HEK293T (cell line): ENCODE measurements around the gene BTN3A1.

Experiments used
- CTCF ChIA-PET: fragments of 350-600 bp; formaldehyde crosslinking; extraction: SDS; loops from one replicate; lab custom pipeline; 2021; ENCODE audit warnings: antibody characterized with exemption, inconsistent platforms; lab: Yijun Ruan, JAX
- POLR2A ChIA-PET: fragments of 350-600 bp; formaldehyde crosslinking; extraction: SDS; loops from one replicate; lab custom pipeline; 2020; ENCODE audit warnings: antibody characterized with exemption, inconsistent platforms; lab: Yijun Ruan, JAX
- DNase-seq: peaks from one replicate; pipeline ENCODE4 v3.0.0; 2012; ENCODE audit warnings: mixed read lengths; ENCODE audit errors: extremely low spot score
- ARNT ChIP-seq: fragments of 450-650 bp; IDR thresholded peaks from 2 replicates; pipeline ENCODE4 v1.6.1; 2017; ENCODE audit warnings: mild to moderate bottlenecking
- BHLHE40 ChIP-seq: fragments of 450-650 bp; IDR thresholded peaks from 2 replicates; pipeline ENCODE4 v1.6.1; 2016; ENCODE audit warnings: mild to moderate bottlenecking, moderate library complexity, borderline replicate concordance
- CTBP1 ChIP-seq: fragments of 450-650 bp; IDR thresholded peaks from 2 replicates; pipeline ENCODE4 v1.6.1; 2016; ENCODE audit warnings: borderline replicate concordance
- ELF4 ChIP-seq: fragments of 450-650 bp; IDR thresholded peaks from 2 replicates; pipeline ENCODE4 v1.6.1; 2017; ENCODE audit warnings: antibody characterized with exemption
- FOXA1 ChIP-seq: fragments of 450-650 bp; IDR thresholded peaks from 2 replicates; pipeline ENCODE4 v1.6.1; 2016; ENCODE audit warnings: mild to moderate bottlenecking
- FOXK2 ChIP-seq: fragments of 450-650 bp; IDR thresholded peaks from 2 replicates; pipeline ENCODE4 v1.6.1; 2016; ENCODE audit warnings: mild to moderate bottlenecking
- FOXM1 ChIP-seq: fragments of 450-650 bp; IDR thresholded peaks from 2 replicates; pipeline ENCODE4 v1.6.1; 2017; ENCODE audit warnings: mild to moderate bottlenecking, borderline replicate concordance
- HDGF ChIP-seq: fragments of 450-650 bp; IDR thresholded peaks from 2 replicates; pipeline ENCODE4 v1.6.1; 2017; ENCODE audit warnings: antibody characterized with exemption, borderline replicate concordance
- L3MBTL2 ChIP-seq: fragments of 450-650 bp; conservative IDR thresholded peaks from 2 replicates; pipeline ENCODE4 v1.6.1; 2016; ENCODE audit warnings: mild to moderate bottlenecking
- LEF1 ChIP-seq: fragments of 450-650 bp; IDR thresholded peaks from 2 replicates; pipeline ENCODE4 v1.6.1; 2017; ENCODE audit warnings: mild to moderate bottlenecking, borderline replicate concordance
- NFRKB ChIP-seq: fragments of 450-650 bp; IDR thresholded peaks from 2 replicates; pipeline ENCODE4 v1.6.1; 2016; ENCODE audit warnings: mild to moderate bottlenecking, moderate library complexity
- PKNOX1 ChIP-seq: fragments of 450-650 bp; IDR thresholded peaks from 2 replicates; pipeline ENCODE4 v1.6.1; 2016
- SP1 ChIP-seq: fragments of 450-650 bp; IDR thresholded peaks from 2 replicates; pipeline ENCODE4 v1.6.1; 2017
- SUZ12 ChIP-seq: fragments of 450-650 bp; IDR thresholded peaks from 2 replicates; pipeline ENCODE4 v1.6.1; 2016; ENCODE audit warnings: mild to moderate bottlenecking
- TARDBP ChIP-seq: fragments of 450-650 bp; IDR thresholded peaks from 2 replicates; pipeline ENCODE4 v1.6.1; 2016
- ZNF384 ChIP-seq: fragments of 450-650 bp; IDR thresholded peaks from 2 replicates; pipeline ENCODE4 v1.6.1; 2016

Gene BTN3A1

GRCh38 chr6:26401389-26401986 lies 587 bp upstream of the BTN3A1 start:
- CTCF ChIA-PET: no interaction called here
- no peak for DNase-seq
- POLR2A ChIA-PET: no interaction called here
- TF ChIP-seq SP1: no peak
- TF ChIP-seq FOXM1: no peak
- TF ChIP-seq HDGF: no peak
- TF ChIP-seq CTBP1: no peak
- TF ChIP-seq SUZ12: no peak
- TF ChIP-seq NFRKB: no peak
- no peak for TF ChIP-seq LEF1

- ChIA-PET CTCF (no interaction called here), POLR2A (no interaction called here)
- TF ChIP-seq PKNOX1 (no peak), CTBP1 (no peak), L3MBTL2 (no peak), TARDBP (no peak), LEF1 (no peak), FOXK2 (no peak), BHLHE40 (no peak), NFRKB (no peak), SUZ12 (no peak), FOXM1 (no peak), ZNF384 (no peak), ELF4 (no peak)
- DNase-seq: no peak
Observed at GRCh38 chr6:26403893-26404292, 1.8 kb downstream of the BTN3A1 start.

GRCh38 chr6:26404546-26404945 lies 2.5 kb downstream of the BTN3A1 start:
- TF ChIP-seq ARNT (no peak), SP1 (no peak), L3MBTL2 (no peak), CTBP1 (no peak), LEF1 (no peak), NFRKB (no peak)
- ChIA-PET CTCF (no interaction called here), POLR2A (no interaction called here)
- DNase-seq: no peak

- TF ChIP-seq FOXA1 (no peak), ZNF384 (no peak), SP1 (no peak), L3MBTL2 (no peak), FOXM1 (no peak), HDGF (no peak), PKNOX1 (no peak), FOXK2 (no peak), CTBP1 (no peak), BHLHE40 (no peak), SUZ12 (no peak), ELF4 (no peak)
- POLR2A ChIA-PET: no interaction called here
- DNase-seq: no peak
- CTCF ChIA-PET: no interaction called here
Observed at GRCh38 chr6:26408828-26409730, 7.0 kb downstream of the BTN3A1 start.

- no peak for DNase-seq
- CTCF ChIA-PET: no interaction called here
- POLR2A ChIA-PET: no interaction called here
- no peak for TF ChIP-seq ARNT
- TF ChIP-seq SUZ12: no peak
- TF ChIP-seq TARDBP: no peak
- TF ChIP-seq NFRKB: no peak
- TF ChIP-seq L3MBTL2: no peak
- no peak for TF ChIP-seq FOXM1
- no peak for TF ChIP-seq FOXA1
- no peak for TF ChIP-seq CTBP1
- no peak for TF ChIP-seq ZNF384
- TF ChIP-seq LEF1: no peak
- no peak for TF ChIP-seq ELF4
- TF ChIP-seq BHLHE40: no peak
- TF ChIP-seq PKNOX1: no peak
- no peak for TF ChIP-seq HDGF
- TF ChIP-seq SP1: no peak
- TF ChIP-seq FOXK2: no peak
Observed at GRCh38 chr6:26411751-26412150, 9.7 kb downstream of the BTN3A1 start.

GRCh38 chr6:26412228-26412627 lies 10.2 kb downstream of the BTN3A1 start:
- DNase-seq: no peak
- TF ChIP-seq FOXK2 (no peak), HDGF (no peak), SUZ12 (no peak), ELF4 (no peak), CTBP1 (no peak), ZNF384 (no peak), BHLHE40 (no peak), NFRKB (no peak)
- CTCF ChIA-PET: no interaction called here
- POLR2A ChIA-PET: no interaction called here
